NCI-H2196 treated with DMSO at 0.1 percent for 48 hours (cell line): Measurements from ENCODE around the gene COX17.

Experiments used
- DNase-seq: peaks from one replicate; lab custom pipeline; 2025; ENCODE audit not compliant: unreplicated experiment; lab: John Stamatoyannopoulos, UW

Gene COX17

DNA sequence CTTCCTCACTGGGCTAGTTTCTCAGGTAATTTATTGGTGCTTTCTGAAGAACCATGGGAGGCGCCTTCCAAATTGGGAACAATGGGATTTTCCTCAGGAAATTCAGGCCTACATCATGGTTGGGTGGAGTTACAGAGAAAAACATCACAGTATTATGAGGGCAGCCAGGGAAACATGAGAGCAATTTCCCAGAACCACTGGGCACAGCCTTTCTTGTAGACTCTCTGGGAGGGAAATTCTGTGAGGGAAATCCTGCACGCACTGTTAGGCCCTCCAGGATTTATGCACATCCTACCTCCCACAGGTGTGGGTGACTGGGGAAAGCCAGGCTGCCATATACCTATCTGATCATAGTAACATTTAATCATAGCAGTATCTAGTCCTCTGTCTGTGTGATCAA is 30.0 kb downstream of the COX17 start:
- no peak for DNase-seq

DNA sequence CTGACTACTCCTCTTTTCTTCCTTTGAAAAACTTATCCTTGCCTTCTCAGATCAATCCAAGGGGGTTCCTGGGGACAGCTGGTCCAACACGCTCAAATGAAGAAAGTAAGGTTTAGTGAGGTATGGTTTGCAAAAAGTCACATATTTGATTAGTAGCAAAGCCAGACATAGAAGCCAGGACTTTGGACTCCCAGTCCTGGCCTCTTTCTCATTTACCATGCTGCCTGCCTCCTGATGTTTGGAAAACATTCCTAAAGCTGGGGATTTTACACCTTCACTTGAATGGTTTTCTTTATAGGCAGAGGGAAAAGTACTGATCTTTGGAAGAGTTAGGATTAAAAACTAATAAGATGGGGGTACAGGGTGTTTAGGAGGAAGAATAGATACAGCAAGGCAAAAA is 31.4 kb downstream of the COX17 start:
- no peak for DNase-seq

DNA sequence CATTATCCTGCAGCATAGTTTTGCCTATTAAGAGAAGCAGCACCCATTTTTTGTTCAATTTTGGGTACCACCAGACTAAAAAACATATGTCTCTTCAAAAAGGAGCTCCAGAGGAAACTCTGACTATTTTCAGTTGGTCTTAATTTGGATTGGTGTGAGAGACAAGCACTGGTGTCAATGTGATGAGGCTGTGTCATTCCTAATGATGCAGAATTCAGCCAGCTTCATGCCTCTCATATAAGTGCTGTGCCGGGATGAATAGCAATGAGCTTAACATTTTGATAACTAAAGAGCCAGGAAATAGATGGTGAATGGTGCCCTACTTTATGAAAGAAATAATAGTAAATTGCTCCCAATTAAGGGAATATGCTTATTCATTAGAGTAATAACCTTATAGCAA is 32.7 kb downstream of the COX17 start:
- DNase-seq: no peak

- no peak for DNase-seq
Observed at GRCh38 chr3:119643528-119643927, 33.7 kb downstream of the COX17 start.

GRCh38 chr3:119642746-119643473 is 34.3 kb downstream of the COX17 start:
- no peak for DNase-seq

DNA sequence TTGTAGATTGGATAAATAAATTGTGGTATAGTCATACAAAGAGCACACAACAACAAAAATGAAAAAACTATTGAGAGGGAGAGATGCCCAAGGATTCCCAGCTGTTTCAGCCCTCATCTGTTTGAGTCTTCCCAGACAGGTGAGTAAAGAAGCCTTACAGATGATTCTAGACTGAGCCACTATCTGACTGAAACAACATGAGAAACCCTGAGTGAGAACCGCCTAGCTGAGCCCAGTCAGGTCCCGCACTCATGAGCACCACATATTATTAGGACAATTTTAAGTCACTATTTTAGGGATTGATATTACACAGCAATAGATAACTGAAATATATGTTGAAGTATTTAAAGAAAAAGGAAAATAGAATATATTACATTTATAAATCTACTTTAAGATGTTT is 35.8 kb downstream of the COX17 start:
- DNase-seq: no peak

DNA sequence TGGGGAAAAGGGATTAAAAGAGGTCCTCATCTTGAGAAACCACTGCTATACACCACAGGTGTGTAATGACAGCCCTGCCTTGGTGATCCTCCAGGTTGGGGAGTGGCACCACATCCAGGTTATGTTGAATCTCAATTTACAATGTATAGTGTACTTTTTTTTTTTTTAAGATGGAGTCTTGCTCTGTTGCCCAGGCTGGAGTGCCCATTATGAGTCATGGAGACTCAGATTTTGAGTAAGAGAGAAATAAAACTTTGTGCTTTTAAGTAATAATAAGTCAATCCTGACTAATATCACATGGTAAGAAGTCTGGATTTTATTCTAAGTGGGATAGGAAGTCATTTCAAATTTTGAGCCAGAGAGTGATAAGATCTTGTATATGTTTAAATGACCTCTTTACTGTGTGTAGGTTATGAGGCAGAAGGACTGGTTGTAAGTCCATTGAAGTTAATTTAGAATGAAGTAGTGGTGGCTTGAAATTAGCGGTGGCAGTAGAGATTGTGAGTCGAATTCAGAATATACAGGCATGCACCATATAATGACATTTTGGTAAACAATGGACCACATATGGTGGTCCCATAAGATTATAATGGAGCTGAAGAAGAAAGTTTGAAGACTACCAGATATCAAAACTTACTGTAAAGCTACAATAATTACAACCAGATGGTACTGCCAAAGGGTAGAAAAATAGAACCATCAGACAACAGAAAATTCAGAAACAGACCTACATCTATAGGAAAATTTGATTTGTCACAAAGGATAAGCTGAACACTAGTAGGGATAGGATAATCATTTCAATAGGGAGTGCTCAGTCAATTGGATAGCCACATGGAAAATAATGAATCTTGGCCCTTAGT is 37.5 kb downstream of the COX17 start:
- DNase-seq: no peak

- DNase-seq: no peak
Observed at GRCh38 chr3:119637679-119638477, 39.3 kb downstream of the COX17 start.

DNA sequence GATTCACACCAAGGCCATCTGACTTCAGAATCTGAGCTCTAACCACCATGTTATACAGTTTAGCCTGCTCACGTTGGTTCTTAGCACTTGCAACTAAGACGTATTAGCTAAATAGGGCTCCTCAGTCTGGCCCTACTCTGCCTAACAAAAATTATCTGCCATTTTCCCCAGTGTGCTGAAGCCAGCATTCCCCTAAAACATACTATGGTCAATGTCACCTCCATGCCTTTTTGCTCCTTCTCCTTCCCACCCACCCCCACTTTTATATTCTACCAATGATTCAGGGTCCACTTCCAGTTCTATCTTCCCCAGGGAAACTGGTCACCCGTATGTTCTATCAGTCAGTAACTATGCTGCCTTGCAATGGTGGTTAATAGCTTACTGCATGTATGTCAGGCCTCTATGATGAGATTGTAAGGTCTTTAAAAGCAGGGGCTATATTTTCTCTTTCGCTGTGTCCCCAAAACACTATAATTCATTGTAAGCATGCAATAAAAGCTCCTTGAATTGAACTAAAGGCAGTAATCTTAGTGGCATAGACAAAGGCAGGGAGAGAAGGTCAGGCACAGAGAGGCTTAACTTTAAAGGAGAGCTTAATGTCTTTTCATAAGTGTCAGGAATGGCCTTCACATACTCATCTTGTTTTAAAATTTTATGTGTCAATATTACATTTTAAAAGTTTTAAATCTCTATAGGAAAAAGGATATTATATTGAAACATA is 40.2 kb downstream of the COX17 start:
- no peak for DNase-seq

- DNase-seq: no peak
Observed at GRCh38 chr3:119636249-119636648, 41.0 kb downstream of the COX17 start.

DNA sequence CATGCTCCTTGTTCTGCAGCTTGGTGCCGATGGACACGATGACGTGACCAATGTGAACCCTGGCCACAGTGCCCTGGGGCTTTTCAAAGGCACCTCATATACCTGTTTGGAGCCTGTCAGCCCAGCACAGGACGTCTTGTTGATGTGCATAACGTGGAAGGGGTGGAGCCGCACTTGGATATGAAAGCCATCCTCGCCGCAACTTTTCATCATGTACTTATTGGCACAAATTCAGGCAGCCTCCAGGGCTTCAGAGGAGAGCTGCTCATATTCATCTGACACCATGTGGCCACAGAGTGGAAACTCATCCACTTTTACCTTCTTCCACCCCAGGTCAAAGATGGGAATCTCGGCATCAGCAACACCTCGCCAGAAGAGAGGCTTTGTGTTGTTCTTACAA is 41.5 kb downstream of the COX17 start:
- no peak for DNase-seq

GRCh38 chr3:119632829-119633228 is 44.4 kb downstream of the COX17 start:
- no peak for DNase-seq

- DNase-seq: no peak
Observed at GRCh38 chr3:119632216-119632615, 45.0 kb downstream of the COX17 start.

DNA sequence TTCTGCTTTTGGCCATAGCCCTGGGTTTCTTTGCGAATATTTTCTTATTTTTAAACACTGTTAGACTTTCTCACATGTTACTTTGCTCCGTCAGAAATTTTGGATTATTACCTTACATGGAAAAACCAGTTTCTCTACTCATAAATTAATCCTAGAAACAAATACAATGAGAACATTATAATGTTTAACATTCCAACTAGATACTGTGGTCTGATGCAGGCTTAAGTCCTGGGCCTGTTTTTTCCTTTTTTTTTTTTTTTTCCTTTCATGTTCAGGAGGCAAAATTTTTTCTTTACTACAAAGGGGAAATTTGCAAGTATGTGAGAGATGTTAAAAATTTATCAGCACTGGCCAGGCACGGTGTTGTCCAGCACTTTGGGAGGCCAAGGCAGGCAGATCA is 45.7 kb downstream of the COX17 start:
- DNase-seq: no peak

- no peak for DNase-seq
Observed at GRCh38 chr3:119630880-119631329, 46.3 kb downstream of the COX17 start.

GRCh38 chr3:119630128-119630879 is 46.9 kb downstream of the COX17 start:
- no peak for DNase-seq

GRCh38 chr3:119628816-119629445 is 48.3 kb downstream of the COX17 start:
- DNase-seq: no peak

DNA sequence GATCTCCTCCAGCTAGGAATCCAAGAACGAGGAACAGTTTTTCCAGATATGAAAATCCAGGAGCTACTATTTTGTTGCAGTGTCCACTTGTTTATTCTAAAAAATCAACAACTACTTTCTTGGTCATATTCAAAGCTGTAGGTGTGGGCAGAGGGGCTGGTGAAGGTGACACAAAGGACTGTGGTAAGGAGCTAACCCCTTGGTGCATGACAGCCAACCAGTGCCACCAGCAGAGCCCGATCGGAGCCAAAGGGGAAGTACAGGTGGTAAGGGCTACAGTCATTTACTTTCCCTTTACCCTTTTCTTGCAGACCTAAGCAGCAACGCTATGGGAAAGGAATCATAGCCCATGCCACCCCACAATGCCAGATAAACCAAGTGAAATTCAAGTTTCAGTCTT is 48.8 kb downstream of the COX17 start:
- DNase-seq: no peak

DNA sequence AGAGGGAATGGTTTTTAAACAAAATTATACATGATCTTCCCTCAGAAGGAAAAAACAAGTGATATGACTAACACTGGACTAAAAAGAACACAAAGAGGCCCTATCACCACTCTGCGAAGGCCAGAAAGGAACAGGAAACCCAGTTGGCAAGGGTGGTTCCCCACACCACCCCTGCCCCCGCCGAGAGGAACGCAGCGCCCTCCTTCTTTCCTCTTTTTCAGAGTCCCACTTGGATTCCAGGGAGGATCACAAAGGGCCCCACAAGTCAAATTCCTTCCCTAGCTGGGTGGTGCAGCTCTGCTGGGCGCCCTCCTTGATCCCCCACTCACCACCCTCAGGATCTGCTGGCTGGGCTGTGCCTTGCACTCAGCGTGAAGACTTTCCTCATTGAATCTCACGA is 49.7 kb downstream of the COX17 start:
- no peak for DNase-seq

DNA sequence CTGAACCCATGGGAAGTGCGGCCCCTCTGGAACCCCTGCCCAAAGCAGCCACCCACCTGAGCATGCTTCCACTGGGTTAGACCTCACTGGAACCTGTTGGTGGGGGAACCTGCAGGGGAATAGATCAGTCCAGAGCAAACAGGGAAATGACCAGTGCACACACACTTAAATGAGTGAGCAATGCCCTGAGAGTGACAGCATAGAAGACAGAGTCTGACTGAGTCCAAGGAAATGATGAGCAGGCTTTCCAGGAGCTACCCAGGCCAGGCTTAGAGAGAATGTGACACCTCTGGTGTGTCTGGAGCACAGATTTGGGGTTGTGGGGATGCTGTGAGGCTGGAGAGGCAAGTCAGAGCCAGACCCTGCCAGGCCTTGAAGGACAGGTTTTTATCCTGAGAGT is 51.0 kb downstream of the COX17 start:
- no peak for DNase-seq
